ENCODE measurements around the gene TMEM203.

TMEM203 gene

DNA sequence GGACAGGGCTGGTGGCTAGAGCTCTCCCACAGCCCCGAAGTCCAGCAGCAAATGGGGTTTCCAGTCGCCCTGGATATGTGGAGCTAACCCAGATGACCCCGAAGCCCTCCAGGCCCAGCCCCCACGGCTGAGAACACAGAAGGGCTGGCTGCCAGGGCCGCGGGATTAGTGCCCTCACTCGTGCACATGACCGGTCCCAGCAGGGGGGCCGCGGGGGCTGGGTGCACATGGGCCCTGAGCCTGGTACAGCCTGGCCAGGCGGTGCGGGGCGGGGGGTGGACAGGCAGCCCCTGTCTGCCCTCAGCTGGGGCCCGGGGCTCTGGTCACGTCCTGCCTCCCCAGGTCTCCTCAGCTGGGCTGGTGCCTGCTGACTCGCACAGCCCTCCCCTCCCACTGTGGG is 11.1 kb downstream of the TMEM203 start:
- no peak for DNase-seq (ENCODE audit: low spot score)

DNA sequence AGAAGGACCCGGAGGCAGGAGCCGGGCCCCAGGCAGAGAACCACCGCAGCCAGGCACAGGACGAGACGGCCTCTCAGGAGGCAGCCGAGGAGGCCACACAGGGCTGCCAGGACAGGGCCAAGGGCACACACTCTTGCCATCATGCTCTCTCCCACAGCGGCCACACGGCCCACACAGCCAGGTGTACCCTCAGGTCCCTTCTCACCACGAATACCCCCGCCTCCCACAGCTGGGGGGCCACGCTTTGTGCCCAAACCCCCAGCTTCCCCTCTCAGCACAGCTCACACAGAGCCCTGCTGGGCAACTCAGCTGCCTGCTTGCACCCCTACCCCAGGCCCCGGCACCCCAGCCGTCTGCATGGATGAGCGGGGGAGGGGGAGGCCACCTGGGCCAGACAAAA is 11.7 kb downstream of the TMEM203 start:
- no peak for DNase-seq (ENCODE audit: low spot score)

DNA sequence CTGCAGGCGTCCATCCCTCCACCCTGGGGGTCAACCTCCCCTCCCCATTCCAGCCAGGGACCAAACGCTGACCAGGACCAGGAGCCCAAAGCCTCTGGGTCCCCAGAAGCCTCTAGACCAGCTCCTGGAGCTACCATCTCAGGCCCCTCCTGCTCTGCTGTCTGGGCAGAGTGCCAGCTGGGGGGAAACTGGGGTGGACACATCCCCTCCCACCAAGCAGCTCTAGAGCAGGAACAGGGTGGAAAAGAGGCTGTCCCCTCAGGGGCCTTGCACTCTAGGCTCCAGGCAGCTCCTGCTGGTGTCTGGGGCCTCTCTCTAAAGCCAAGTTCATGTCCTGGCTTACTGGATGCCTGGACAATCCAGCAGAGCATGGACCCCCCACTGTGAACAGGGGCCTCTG is 12.6 kb downstream of the TMEM203 start:
- no peak for DNase-seq (ENCODE audit: low spot score)

DNA sequence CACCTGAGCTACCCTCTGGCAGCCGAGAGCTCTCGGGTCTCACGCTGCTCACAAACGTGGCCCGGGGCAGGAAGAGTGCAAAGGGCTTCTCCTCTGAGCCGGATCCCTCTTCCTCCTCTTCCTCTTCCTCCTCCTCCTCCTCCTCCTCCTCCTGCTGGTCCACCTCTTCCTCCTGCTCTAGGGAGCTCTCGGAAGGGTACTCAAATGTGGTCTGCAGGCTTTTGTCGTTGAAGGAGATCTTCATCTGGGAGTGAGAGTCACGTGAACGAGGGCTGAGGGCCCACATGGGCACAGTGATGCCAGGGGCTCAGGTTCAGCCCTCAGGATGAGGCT is 13.0 kb downstream of the TMEM203 start:
- no peak for DNase-seq (ENCODE audit: low spot score)

DNA sequence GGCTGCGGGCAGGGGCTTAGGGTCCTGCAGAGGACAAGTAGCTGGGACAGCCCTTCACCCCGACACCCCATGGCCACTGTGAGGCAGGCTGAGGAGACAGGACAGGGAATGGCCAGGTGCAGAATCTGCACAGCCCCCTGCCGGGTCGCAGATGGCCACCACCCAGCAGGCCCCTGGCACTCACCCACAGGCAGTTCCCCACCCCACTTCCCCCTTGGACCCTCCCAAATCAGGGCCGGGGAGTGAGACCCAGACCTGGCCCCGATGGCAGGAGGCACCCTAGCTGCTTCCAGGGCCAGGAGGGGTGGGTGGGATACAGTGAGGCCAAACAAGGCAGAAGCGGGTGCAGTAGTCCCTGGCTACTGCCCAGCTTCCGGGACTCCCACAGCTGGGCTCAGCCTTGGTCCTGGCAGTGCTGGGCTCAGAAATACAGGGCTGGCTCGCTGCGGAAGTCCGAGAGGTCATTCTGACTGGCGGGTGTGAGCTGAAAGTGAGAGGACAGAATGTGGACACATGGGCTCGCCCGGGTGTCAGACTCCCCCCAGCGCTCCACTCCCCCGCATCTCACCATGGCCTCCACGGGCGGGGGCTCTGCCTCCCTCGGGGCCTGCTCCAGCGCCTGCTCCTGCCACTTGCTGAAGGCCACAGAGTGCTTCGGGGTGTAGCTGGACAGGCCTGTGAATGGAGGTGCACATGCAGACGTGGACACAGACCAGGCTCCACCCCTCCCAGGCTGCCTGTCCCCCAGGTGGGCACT is 13.6 kb downstream of the TMEM203 start:
- no peak for DNase-seq (ENCODE audit: low spot score)

DNA sequence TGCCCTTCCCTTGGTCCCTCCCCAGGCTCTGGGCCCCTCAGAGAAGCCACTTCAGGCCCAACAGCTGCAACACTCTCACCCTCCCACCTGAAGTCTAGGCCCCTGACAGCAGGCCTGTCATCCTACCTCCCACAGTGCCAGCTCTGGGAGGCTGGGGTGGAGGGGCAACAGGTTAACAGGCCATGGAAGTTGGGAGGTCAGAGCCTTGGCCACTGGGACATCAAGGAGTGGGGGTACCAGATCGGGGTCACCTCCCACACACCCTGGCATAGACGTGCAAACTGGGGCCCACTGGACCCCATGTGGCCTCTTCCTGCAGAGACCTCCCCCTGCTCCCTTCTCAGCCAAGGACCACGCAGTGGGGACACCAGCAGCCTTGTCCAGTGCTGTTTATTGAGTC is 14.2 kb downstream of the TMEM203 start:
- no peak for DNase-seq (ENCODE audit: low spot score)

DNA sequence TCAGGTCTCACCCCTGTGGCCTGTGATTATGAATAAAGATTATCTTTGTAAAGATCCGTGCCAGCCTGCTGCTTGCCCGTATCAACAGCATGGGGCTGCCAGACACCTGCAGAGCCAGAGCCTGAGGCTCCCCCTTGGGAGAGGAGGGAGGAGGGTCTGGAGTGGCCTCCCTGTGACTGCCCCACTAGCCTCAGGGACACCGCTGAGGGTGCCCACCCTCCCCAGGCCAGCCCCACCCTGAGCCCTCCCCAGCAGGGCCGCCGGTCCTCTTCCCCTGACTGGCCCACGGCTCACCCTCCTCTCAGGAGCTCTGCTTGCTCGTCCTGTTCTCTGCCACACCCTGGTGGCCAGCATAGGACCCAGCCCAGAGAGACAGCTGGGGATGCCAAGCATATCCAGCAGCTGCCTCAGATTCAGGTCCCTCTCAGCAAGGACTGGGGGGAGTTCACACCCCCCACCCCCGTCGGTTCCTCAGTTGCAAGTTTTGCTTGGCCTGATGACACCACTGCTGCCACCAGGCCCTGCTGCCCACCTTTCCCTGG is 15.1 kb downstream of the TMEM203 start:
- DNase-seq (ENCODE audit: low spot score) = no peak

DNA sequence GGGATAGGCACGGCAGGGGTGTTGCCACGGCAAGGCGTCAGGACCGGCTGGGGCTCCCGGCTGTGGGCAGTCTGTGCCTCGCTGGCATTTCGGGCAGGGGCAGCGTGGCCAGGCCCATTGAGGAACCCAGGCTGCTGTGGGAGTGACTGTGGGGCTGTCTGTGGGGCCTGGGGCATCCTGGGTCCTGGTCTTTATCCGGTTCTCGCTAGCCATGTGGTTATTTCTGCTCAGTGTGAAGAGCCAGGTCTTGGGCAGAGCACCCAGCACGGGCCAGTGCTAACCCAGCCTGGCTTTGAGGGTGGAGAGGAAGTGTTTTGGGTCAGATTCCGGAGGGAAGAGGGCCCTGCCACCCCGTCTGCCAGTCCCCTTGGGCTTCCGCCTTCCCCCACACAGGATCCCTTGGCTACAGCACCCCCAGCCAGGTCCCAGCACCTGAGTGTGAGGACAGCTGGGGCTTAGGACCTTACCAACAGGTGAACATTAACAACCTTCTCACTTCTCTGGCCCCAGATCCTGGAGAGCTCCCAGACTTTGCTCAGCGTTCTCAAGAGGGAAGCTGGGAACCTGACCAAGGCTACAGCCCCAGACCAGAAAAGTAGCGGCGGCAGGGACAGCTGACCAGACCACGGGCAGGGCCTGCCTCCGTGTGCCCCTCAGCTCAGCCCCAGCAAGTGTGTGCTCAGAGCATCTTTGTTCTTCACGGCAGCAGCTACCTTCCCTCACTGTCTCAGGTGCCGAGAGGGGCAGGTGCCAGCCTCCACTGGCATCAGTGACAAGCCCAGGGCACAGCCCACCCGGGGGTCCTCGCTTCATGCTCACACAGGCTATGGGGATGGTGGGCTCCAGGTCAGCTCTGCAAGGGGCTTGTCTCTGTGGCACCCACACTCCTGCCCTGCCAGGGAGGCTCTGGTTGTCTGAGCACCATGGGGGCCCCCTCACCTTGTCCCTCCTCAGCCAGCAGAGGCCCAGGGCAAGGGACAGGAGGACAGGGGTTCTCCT is 15.9 kb downstream of the TMEM203 start:
- DNase-seq (ENCODE audit: low spot score) = no peak

DNA sequence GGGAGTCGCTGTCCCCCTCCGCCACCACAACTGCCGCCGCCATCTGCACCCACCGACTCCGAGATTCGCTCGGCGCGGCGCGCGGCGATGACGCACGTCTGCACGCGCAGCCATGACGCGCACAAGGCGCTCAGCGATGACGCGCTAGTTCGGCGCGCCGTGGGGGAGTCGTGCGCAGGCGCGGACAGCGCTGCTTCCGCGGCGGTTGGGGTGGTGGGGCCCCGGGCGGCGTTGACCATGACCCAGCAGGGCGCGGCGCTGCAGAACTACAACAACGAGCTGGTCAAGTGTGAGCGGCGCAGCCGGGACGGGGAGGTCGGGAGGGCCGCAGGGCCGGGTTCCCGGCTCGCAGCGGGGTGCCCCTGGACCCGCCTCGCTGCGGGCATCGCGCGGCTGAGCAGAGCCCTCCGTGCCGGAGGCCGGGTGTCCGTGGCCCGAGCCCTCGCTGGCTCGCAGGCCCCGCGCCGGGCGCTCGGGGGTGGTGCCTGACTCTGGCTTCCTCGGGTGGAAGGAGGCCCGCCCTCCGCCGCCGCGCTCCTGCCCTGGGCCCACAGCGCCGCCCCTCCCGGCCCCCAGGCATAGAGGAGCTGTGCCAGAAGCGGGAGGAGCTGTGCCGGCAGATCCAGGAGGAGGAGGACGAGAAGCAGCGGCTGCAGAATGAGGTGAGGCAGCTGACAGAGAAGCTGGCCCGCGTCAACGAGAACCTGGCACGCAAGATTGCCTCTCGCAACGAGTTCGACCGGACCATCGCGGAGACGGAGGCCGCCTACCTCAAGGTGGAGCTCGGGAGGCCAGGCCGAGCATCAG is 16.8 kb downstream of the TMEM203 start, which contains the start of the genes ANAPC2 and SSNA1:
Gene ANAPC2 (minus strand): TSS at position 71 of the 807 bp plus-strand sequence. CDS start 28 bp downstream, at position 43.
Gene SSNA1 (plus strand): TSS at position 187 of the 807 bp plus-strand sequence. CDS start 51 bp downstream, at position 238.
- DNase-seq (ENCODE audit: low spot score) = peak; percentile 96

DNA sequence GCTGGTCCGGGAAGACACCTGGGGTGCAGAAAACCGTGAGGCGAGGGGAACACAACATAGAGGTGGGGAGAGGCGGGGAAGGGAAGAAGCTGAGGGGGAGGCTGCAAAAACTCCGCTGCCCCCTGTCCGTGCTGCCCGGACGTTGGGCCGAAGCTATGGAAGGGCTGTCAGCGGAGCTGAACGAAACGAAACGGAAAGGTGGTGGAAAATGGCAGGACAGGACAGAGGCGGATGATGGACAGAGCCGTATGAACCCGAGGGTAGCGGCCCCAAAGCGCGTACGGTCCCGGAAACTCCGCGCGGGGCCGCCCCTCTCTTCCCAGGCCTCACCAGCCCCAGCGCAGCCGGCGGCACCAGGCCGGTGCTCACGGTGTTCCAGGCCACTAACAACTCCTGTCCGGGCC is 17.4 kb downstream of the TMEM203 start:
- DNase-seq (ENCODE audit: low spot score) = no peak

DNA sequence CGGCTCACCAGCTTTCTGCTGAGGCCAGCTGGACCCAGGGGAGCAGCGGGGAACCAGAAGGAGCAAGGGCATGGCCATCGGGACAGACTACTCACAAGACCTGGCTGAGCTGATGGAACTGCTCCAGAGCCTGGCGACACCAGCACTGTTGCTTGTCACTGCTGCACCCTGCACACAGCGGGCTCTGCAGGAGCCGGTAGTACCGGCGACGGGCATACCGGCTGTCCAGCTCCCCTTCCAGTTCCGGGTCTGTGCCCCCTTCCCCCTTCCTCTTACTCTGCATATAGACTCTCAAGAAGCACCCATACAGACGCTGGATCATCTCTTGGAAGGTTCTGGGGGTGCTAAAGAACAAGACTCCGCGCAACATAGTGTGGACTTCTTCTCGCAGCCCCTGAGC is 18.1 kb downstream of the TMEM203 start:
- DNase-seq (ENCODE audit: low spot score) = no peak

DNA sequence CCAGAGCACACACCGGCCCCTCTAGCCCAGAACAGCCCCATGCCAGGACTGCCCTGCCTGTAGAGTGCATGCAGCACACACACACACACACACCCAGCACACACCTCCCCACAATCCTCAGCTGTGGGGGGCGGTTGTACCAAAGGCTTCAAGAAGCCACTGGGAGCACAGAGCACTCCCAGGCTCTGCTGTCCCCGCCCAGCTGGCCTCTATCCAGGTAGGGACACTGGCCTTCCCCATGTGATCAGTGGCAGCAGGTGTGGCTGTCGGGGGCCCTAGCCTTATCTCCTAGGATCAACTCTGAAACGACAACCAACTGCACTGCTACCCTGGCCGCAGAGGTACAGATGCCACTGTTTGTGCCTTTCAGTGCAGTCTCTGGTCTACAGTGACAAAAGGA is 19.1 kb downstream of the TMEM203 start:
- no peak for DNase-seq (ENCODE audit: low spot score)

DNA sequence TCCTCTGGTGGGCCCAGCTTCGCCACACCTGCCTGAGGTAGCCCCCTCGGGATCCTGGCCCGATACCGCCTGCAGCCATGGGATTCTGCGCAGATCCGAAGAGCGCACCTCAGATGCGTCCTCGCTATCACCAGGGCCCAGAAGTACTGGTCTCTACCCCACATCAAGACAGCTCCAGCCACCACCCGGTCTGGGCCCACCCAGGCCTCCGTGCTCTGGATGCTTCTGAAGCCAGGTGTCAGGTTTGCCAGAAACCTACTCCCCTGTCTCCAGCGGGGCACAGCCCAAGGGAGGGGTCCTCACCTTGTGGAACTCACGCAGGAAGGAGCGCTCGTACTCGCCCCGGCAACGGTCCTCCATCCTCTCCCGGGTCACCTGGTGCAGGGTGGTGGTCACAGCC is 19.5 kb downstream of the TMEM203 start:
- no peak for DNase-seq (ENCODE audit: low spot score)

DNA sequence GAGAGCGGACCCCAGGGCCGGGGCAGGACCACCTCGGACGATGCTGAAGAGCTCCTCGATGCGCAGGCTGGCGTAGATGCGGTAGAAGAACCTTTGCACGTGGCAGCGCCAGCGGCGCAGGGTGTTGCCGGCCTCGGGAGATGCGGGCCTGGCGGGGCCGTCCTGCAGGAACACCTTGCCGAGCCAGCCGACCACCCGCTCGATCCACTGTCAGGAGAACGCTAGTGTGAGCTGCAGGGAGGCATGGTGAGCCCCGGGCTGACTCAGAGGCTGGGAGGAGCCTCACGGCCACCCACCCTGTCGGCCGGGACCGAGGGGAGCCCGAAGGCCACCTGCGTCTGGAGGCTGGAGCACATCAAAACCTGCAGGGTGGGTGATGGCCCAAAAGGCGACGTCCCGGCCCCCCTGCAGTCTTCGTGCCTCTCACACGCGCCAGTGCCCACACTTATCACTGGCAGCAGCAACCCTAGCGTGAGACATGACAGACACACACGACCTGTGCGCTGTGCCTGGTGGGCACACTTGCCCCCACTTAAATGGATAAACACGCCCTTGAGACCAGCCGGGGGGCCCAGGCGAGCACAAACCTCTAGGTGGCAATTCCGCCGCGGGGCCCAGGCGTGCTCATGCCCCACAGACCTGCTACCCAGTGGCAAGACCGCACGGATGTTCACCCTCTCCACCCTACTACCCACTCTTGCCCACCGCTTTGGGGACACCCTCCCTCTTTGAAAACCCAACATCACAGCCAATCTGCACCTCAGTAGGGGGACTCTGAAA is 20.4 kb downstream of the TMEM203 start:
- no peak for DNase-seq (ENCODE audit: low spot score)

DNA sequence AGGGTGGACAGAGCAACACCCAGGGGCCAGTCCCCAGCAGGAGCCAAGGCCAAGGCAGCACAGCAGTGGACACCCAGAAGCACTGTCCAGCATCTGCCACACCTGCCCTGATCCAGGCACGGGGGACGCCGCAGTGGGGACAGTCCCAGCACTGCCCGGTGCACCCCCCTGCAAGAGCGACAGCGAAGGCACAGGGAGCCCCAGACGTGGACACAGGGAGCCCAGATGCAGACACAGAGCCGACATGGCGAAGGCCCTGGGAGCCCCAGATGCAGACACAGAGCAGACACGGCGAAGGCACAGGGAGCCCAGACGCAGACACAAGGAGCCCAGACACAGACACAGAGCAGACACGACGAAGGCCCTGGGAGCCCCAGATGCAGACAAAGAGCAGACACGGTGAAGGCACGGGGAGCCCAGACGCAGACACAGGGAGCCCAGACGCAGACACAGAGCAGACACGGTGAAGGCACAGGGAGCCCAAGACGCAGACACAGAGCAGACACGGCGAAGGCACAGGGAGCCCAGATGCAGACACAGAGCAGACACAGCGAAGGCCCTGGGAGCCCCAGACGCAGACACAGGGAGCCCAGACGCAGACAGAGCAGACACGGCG is 21.4 kb downstream of the TMEM203 start:
- no peak for DNase-seq (ENCODE audit: low spot score)

DNA sequence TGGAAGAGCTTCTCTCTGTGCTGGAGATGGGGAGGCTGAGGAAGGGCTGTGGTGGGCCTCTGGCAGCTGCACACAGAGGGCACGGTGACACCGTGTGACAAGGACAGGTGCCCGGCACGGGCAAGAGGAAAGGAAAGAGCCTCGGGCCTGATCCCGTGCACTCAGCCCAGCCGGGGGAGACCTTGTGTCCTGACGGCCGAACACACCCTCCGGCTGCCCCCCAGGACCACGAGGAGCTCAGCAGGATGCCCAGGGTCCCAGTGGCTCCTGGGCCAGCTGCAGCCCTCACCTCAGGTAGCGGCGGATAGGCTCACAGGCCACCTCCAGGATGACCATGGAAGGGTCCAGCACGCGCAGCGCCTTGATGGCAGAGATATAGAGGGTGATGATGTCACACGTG is 22.6 kb downstream of the TMEM203 start:
- DNase-seq (ENCODE audit: low spot score) = no peak

DNA sequence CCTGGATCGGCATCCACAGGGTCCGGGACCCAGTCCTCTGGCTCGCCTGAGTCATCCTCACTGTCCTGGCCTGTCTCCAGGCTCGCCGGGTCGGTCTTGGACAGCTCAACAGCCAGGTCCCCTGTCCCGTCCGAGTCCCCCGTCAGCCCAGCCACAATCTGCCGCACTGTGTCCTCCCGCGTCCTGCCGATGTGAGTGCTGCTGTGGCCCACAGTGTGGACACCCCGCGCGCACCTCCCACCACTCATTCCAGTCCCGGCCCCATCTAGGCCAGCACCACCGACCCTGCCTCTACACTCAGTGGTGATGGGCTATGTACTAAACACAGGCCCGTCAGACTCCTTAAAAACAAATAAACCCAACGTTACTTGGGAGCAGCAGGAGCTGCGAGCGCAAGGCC is 23.8 kb downstream of the TMEM203 start:
- DNase-seq (ENCODE audit: low spot score) = no peak

DNA sequence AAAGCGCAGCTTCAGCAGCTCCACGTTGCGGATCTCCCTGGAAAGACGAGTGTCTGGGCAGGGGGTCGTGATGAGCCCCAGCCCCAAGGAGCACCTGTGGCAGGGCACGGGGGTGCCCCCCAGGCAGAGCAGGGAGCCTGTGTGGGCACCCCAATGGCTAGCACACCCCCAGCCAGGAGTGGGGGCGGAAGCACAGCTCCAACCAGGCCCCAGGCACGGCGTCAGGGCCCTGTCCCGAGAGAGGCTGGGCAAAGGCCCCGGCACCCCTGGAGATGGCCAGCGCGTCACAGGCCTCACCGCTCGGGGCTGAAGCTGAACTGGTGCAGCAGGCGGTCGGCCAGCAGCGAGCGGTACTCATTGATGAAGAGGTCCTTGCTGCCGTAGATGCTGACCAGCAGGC is 25.0 kb downstream of the TMEM203 start:
- no peak for DNase-seq (ENCODE audit: low spot score)

DNA sequence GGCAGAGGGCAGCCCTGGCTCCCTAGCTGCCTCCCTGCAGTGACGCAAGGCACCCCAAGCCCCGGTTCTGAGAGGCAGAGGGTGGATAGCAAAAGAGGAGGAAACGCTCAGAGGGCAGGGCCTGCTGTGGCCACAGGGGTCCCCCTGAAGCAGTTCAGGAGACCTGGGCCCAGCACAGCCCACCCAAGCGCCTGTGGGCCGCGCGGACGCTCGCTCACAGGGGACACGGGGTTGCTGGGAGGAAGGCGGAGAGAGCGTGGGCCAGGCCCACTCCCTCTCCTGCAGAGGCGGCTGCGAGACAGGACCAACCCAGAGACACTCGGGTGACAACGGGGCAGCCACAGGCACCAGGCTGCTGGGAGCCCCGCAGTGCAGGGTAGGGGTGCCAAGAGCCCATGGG is 25.7 kb downstream of the TMEM203 start:
- DNase-seq (ENCODE audit: low spot score) = no peak

DNA sequence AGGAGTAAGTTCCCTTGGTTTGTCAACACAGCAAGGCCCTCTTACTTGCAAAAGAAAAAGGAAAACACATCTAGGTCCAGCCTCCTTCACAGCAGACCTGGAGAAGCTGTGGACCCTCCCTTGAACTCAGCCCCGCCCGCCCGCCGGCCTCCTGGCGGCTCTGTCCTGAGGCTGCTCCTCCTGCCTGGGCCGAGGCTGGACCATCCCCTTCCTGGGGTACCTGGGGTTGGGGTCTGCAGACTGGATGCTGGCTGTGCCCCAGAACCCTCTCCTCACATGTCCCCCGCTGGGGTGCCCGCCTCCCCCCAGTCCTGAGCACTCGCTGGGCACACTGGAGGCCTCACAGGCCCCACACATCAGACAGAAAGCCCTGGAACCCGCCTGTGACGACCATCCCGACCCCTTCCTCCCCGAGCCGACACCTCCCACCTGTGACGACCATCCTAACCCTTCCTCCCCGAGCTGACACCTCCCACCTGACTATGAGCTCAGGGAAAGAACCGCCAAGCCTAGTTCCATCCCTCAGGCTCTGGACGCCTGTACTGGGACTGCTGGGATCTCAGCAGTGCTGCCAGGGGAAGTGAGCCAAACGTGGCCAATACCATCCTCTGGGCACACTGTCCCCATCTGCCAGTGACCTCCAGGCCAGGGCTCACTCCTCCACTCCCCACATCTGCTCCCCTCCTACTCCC is 26.4 kb downstream of the TMEM203 start:
- DNase-seq (ENCODE audit: low spot score) = no peak

Measured in hepatic stellate cell (primary cell).